H1 (cell line): ENCODE data around the gene SYNGR3. TPM values are rescaled to one million over a fixed set of nuclear protein-coding genes. Genes with fewer than 3 reads are reported as not detected.

ENCODE experiments used
- BACH1 ChIP-seq: IDR thresholded peaks from 2 replicates; pipeline ENCODE4 v1.6.1; 2012; ENCODE audit warnings: low read length, improper control_type of control experiment
- CBX5 ChIP-seq: fragments of 300-800, 300-1000 bp; sonication (generic); IDR thresholded peaks from 2 replicates; pipeline ENCODE4 v1.7.1; 2016; ENCODE audit warnings: antibody characterized with exemption, low read length, low read depth
- CHD2 ChIP-seq: IDR thresholded peaks from 2 replicates; pipeline ENCODE4 v1.6.1; 2012; ENCODE audit warnings: low read length, improper control_type of control experiment
- EP300 ChIP-seq, 2 experiments: IDR thresholded peaks; 1 replicate in 1 of 2; 2 replicates in 1 of 2; pipeline ENCODE4 v1.6.1; 2011 to 2012; ENCODE audit warnings: low read depth in 2 of 2, low read length in 2 of 2, mild to moderate bottlenecking in 2 of 2, borderline replicate concordance in 1 of 2, inconsistent platforms in 1 of 2, moderate library complexity in 1 of 2
- JUND ChIP-seq: IDR thresholded peaks from 2 replicates; pipeline ENCODE4 v1.6.1; 2011; ENCODE audit warnings: mild to moderate bottlenecking, improper control_type of control experiment, low read length
- KDM1A ChIP-seq: fragments of 200-600, 300-600 bp; sonication (generic); IDR thresholded peaks from 2 replicates; pipeline ENCODE4 v1.7.1; 2016; ENCODE audit warnings: mild to moderate bottlenecking, low read length, borderline replicate concordance
- KDM5A ChIP-seq: fragments of 200-600 bp; IDR thresholded peaks from 2 replicates; pipeline ENCODE4 v1.7.1; 2012; ENCODE audit warnings: mild to moderate bottlenecking, low read length, inconsistent platforms, mixed read lengths
- MAFK ChIP-seq: IDR thresholded peaks from 2 replicates; pipeline ENCODE4 v1.6.1; 2012; ENCODE audit warnings: low read depth, mild to moderate bottlenecking, improper control_type of control experiment, low read length
- RNF2 ChIP-seq: fragments of 200-900, 300-1000 bp; sonication (generic); IDR thresholded peaks from 2 replicates; pipeline ENCODE4 v1.7.1; 2016; ENCODE audit warnings: borderline replicate concordance, low read depth, mild to moderate bottlenecking, antibody characterized with exemption, low read length; ENCODE audit not compliant: poor library complexity, severe bottlenecking; ENCODE audit errors: missing control alignments
- SIRT6 ChIP-seq: IDR thresholded peaks from one replicate; pipeline ENCODE4 v1.7.1; 2012; ENCODE audit warnings: low read length, inconsistent platforms
- TCF12 ChIP-seq: IDR thresholded peaks from 2 replicates; pipeline ENCODE4 v1.6.1; 2011; ENCODE audit warnings: low read depth, mild to moderate bottlenecking, low read length
- YY1 ChIP-seq: IDR thresholded peaks from 2 replicates; pipeline ENCODE4 v1.6.1; 2011; ENCODE audit warnings: low read depth, mild to moderate bottlenecking, low read length
- polyA plus RNA-seq, 7 experiments: library from polyadenylated mRNA; depleted of rRNA in 3 of 7; stranded (reverse) in 5 of 7; unstranded in 2 of 7; fragments of >200 nt in 5 of 7; fragments of 200-250 nt in 2 of 7; gene quantifications; 1 replicate in 5 of 7; 2 replicates in 1 of 7; 4 replicates in 1 of 7; pipeline versions ENCODE4 v1.2.1 to v1.2.3, GENCODE V29; 2011 to 2013; ENCODE audit warnings: missing spikeins in 2 of 7, mixed read lengths in 2 of 7
- total RNA-seq: library from RNA; stranded (reverse); fragmentation: NEBNext Ultra II Directional; extraction: Animal tissue kit (Norgen Biotek cat#: 25700); gene quantifications from 2 replicates; pipeline ENCODE4 v1.2.1, GENCODE V29; 2021
- TF ChIP-seq, protein P1 (sequence below): fragments of 300-600 bp; sonication (generic); IDR thresholded peaks from 2 replicates; pipeline ENCODE4 v1.7.1; 2012; ENCODE audit warnings: low read length, moderate library complexity, mild to moderate bottlenecking, inconsistent platforms; ENCODE audit not compliant: insufficient replicate concordance

Gene SYNGR3
- total and polyA plus RNA-seq, 2 of the 8 experiments (the other 6 are each of a cell fraction or from before 2014, with no cell fraction given): 36.2 to 49.9 TPM

DNA sequence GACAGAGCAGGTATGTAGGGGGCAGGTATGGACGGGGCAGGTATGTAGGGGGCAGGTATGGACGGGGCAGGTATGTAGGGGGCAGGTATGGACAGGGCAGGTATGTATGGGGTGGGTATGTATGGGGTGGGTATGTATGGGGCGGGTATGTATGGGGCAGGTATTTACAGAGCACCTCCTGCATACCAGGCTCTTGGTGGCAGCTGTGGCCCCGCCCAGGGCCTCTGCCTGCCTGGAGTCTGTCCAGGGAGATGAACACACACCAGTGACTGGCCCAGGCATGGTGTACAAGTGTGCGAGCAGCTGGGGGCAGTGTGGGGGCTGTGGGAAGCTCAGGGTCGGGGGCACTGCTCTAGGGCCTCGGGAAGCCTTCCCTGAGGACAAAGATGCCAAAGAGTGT lies 39.7 kb upstream of the SYNGR3 start (continued):
- TF ChIP-seq, protein P1, sequence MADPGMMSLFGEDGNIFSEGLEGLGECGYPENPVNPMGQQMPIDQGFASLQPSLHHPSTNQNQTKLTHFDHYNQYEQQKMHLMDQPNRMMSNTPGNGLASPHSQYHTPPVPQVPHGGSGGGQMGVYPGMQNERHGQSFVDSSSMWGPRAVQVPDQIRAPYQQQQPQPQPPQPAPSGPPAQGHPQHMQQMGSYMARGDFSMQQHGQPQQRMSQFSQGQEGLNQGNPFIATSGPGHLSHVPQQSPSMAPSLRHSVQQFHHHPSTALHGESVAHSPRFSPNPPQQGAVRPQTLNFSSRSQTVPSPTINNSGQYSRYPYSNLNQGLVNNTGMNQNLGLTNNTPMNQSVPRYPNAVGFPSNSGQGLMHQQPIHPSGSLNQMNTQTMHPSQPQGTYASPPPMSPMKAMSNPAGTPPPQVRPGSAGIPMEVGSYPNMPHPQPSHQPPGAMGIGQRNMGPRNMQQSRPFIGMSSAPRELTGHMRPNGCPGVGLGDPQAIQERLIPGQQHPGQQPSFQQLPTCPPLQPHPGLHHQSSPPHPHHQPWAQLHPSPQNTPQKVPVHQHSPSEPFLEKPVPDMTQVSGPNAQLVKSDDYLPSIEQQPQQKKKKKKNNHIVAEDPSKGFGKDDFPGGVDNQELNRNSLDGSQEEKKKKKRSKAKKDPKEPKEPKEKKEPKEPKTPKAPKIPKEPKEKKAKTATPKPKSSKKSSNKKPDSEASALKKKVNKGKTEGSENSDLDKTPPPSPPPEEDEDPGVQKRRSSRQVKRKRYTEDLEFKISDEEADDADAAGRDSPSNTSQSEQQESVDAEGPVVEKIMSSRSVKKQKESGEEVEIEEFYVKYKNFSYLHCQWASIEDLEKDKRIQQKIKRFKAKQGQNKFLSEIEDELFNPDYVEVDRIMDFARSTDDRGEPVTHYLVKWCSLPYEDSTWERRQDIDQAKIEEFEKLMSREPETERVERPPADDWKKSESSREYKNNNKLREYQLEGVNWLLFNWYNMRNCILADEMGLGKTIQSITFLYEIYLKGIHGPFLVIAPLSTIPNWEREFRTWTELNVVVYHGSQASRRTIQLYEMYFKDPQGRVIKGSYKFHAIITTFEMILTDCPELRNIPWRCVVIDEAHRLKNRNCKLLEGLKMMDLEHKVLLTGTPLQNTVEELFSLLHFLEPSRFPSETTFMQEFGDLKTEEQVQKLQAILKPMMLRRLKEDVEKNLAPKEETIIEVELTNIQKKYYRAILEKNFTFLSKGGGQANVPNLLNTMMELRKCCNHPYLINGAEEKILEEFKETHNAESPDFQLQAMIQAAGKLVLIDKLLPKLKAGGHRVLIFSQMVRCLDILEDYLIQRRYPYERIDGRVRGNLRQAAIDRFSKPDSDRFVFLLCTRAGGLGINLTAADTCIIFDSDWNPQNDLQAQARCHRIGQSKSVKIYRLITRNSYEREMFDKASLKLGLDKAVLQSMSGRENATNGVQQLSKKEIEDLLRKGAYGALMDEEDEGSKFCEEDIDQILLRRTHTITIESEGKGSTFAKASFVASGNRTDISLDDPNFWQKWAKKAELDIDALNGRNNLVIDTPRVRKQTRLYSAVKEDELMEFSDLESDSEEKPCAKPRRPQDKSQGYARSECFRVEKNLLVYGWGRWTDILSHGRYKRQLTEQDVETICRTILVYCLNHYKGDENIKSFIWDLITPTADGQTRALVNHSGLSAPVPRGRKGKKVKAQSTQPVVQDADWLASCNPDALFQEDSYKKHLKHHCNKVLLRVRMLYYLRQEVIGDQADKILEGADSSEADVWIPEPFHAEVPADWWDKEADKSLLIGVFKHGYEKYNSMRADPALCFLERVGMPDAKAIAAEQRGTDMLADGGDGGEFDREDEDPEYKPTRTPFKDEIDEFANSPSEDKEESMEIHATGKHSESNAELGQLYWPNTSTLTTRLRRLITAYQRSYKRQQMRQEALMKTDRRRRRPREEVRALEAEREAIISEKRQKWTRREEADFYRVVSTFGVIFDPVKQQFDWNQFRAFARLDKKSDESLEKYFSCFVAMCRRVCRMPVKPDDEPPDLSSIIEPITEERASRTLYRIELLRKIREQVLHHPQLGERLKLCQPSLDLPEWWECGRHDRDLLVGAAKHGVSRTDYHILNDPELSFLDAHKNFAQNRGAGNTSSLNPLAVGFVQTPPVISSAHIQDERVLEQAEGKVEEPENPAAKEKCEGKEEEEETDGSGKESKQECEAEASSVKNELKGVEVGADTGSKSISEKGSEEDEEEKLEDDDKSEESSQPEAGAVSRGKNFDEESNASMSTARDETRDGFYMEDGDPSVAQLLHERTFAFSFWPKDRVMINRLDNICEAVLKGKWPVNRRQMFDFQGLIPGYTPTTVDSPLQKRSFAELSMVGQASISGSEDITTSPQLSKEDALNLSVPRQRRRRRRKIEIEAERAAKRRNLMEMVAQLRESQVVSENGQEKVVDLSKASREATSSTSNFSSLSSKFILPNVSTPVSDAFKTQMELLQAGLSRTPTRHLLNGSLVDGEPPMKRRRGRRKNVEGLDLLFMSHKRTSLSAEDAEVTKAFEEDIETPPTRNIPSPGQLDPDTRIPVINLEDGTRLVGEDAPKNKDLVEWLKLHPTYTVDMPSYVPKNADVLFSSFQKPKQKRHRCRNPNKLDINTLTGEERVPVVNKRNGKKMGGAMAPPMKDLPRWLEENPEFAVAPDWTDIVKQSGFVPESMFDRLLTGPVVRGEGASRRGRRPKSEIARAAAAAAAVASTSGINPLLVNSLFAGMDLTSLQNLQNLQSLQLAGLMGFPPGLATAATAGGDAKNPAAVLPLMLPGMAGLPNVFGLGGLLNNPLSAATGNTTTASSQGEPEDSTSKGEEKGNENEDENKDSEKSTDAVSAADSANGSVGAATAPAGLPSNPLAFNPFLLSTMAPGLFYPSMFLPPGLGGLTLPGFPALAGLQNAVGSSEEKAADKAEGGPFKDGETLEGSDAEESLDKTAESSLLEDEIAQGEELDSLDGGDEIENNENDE: no peak
- TF ChIP-seq CHD2 (no peak), MAFK (no peak), TCF12 (no peak), YY1 (no peak), KDM5A (no peak), KDM1A (no peak), JUND (no peak), BACH1 (no peak), EP300 (IDR thresholded peaks at IDR 0.05; ENCODE audit: borderline replicate concordance in 1 of 2, low read depth in 2 of 2, low read length in 2 of 2) (no peak), SIRT6 (no peak), RNF2 (no peak), CBX5 (no peak)
